Measurements from ENCODE around the gene ADAMTS14. TPM values are rescaled to one million over a fixed set of nuclear protein-coding genes. Genes with fewer than 3 reads are reported as not detected.
A peak's percentile ranks its signal among the peaks of the same experiment; 100 is the strongest.

Gene ADAMTS14
- total RNA-seq, 1 experiment from 2014 or later = 2.1 TPM

- POLR2A ChIA-PET = no interaction called here
- CTCF ChIA-PET = no interaction called here
- peaks cover 4% of the 10 kb centered on the region; the same call in 1 of the 2 replicates for H3K27me3 Mint-ChIP-seq (ENCODE audit: low read depth)
- peaks cover 6% of the 10 kb centered on the region for H3K36me3 Mint-ChIP-seq
- TF ChIP-seq ZMAT4 (CRISPR knock-in tag; IDR thresholded peaks at IDR 0.05) = no peak
- no peak for TF ChIP-seq ZNF121 (CRISPR knock-in tag; IDR thresholded peaks at IDR 0.05)
- TF ChIP-seq RORB (CRISPR knock-in tag; IDR thresholded peaks at IDR 0.05) = no peak
- TF ChIP-seq ATF1 (CRISPR knock-in tag; IDR thresholded peaks at IDR 0.05) = no peak
- TF ChIP-seq SOX15 (CRISPR knock-in tag; IDR thresholded peaks at IDR 0.05) = no peak
- no peak for TF ChIP-seq PRRX2 (CRISPR knock-in tag; IDR thresholded peaks at IDR 0.05)
- no peak for TF ChIP-seq ATF6 (CRISPR knock-in tag; IDR thresholded peaks at IDR 0.05)
- H3K4me1 Mint-ChIP-seq = peaks cover 19% of the 10 kb centered on the region
- H3K4me3 Mint-ChIP-seq = no peak overlapping the region
- H3K9me3 Mint-ChIP-seq = peaks cover 15% of the 10 kb centered on the region
- ATAC-seq = no peak
- no peak for DNase-seq (ENCODE audit: low spot score)
- H3K27ac Mint-ChIP-seq = no peak overlapping the region
Measured at GRCh38 chr10:70728328-70728727, 56.0 kb downstream of the ADAMTS14 start.

- Mint-ChIP-seq H3K27ac (no peak overlapping the region), H3K9me3 (peaks cover 14% of the 10 kb centered on the region), H3K36me3 (peaks cover 4% of the 10 kb centered on the region)
Measured at GRCh38 chr10:70729763-70730357, 57.6 kb downstream of the ADAMTS14 start.

More at GRCh38 chr10:70729763-70730357, 57.6 kb downstream of the ADAMTS14 start:
- no peak for TF ChIP-seq NFATC4 (CRISPR knock-in tag; IDR thresholded peaks at IDR 0.05)
- no peak for TF ChIP-seq IRF1 (CRISPR knock-in tag; IDR thresholded peaks at IDR 0.05)
- no peak for TF ChIP-seq ZNF121 (CRISPR knock-in tag; IDR thresholded peaks at IDR 0.05)
- TF ChIP-seq E2F5 (CRISPR knock-in tag; IDR thresholded peaks at IDR 0.05) = no peak
- TF ChIP-seq SP1 (CRISPR knock-in tag; conservative IDR thresholded peaks at IDR 0.05) = no peak
- peak; percentile 79 for TF ChIP-seq USF2 (CRISPR knock-in tag; IDR thresholded peaks at IDR 0.05)
- no peak for TF ChIP-seq HMGXB4 (CRISPR knock-in tag; IDR thresholded peaks at IDR 0.05)
- no peak for TF ChIP-seq ZNF416 (CRISPR knock-in tag; IDR thresholded peaks at IDR 0.05)
- TF ChIP-seq ZNF219 (CRISPR knock-in tag; IDR thresholded peaks at IDR 0.05; ENCODE audit: borderline replicate concordance) = peak; percentile 18; the same call in 1 of the 2 replicates
- no peak for TF ChIP-seq EMX1 (CRISPR knock-in tag; IDR thresholded peaks at IDR 0.05)
- no peak for TF ChIP-seq CREM (CRISPR knock-in tag; IDR thresholded peaks at IDR 0.05)
- no peak for TF ChIP-seq ATF1 (CRISPR knock-in tag; IDR thresholded peaks at IDR 0.05)
- no peak for TF ChIP-seq FOXP1 (CRISPR knock-in tag; IDR thresholded peaks at IDR 0.05; ENCODE audit: borderline replicate concordance)
- TF ChIP-seq CBFB (CRISPR knock-in tag; IDR thresholded peaks at IDR 0.05; ENCODE audit: low read depth) = no peak
- no peak for TF ChIP-seq ATF3 (CRISPR knock-in tag; conservative IDR thresholded peaks at IDR 0.05)
- no peak for TF ChIP-seq ZBTB21 (CRISPR knock-in tag; IDR thresholded peaks at IDR 0.05; ENCODE audit: borderline replicate concordance)
- no peak for TF ChIP-seq FOXP4 (CRISPR knock-in tag; IDR thresholded peaks at IDR 0.05)
- peak; percentile 80 for TF ChIP-seq USF1 (CRISPR knock-in tag; IDR thresholded peaks at IDR 0.05)
- no peak for TF ChIP-seq ZNF138 (CRISPR knock-in tag; conservative IDR thresholded peaks at IDR 0.05)
- no peak for TF ChIP-seq ZNF396 (CRISPR knock-in tag; IDR thresholded peaks at IDR 0.05; ENCODE audit: borderline replicate concordance)
- Mint-ChIP-seq H3K4me3 (no peak overlapping the region), H3K4me1 (peaks cover 19% of the 10 kb centered on the region), H3K27me3 (ENCODE audit: low read depth) (peaks cover 2% of the 10 kb centered on the region; the same call in 1 of the 2 replicates)
- DNase-seq (ENCODE audit: low spot score) = no peak
- ChIA-PET CTCF (no interaction called here), POLR2A (no interaction called here)
- ATAC-seq = no peak; the same call in 1 of the 2 replicates

Measured in WTC11 (cell line).